CD4-positive, alpha-beta T cell treated with Interleukin-10 for 1 hour (primary cell): ENCODE data around the gene STOM.

Source experiments
- DNase-seq: peaks from one replicate; pipeline ENCODE4 v3.0.0-alpha.2; 2020

The STOM gene

DNA sequence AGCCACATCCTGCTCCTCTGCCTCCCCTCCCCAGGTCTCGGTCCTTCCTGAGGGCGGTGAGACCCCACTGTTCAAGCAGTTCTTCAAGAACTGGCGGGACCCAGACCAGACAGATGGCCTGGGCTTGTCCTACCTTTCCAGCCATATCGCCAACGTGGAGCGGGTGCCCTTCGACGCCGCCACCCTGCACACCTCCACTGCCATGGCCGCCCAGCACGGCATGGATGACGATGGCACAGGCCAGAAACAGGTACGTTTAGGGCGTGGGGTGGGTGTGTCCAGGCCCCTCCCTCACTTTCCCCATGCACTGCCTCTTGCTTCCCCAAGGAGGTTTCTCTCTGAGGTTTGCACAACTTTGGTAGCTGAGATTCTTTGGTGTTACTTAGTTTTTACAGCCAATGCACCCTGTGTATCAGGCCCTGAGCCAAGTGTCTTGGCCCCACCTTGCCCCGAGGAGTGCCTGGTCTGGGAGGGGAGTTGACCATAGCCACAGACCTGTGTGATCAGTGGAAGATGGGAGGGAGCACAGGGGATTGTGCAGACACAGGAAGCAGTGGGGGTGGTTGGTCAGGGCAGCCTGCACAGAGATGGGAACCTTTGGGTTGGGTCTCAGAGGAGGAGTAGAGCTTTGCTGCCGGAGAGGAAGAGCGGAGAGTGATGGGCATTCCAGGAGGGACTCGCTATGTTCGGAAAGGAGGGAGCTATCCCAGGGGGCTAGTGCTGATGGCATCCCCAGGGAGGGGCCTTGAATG lies 51.2 kb downstream of the STOM start:
- no peak for DNase-seq

DNA sequence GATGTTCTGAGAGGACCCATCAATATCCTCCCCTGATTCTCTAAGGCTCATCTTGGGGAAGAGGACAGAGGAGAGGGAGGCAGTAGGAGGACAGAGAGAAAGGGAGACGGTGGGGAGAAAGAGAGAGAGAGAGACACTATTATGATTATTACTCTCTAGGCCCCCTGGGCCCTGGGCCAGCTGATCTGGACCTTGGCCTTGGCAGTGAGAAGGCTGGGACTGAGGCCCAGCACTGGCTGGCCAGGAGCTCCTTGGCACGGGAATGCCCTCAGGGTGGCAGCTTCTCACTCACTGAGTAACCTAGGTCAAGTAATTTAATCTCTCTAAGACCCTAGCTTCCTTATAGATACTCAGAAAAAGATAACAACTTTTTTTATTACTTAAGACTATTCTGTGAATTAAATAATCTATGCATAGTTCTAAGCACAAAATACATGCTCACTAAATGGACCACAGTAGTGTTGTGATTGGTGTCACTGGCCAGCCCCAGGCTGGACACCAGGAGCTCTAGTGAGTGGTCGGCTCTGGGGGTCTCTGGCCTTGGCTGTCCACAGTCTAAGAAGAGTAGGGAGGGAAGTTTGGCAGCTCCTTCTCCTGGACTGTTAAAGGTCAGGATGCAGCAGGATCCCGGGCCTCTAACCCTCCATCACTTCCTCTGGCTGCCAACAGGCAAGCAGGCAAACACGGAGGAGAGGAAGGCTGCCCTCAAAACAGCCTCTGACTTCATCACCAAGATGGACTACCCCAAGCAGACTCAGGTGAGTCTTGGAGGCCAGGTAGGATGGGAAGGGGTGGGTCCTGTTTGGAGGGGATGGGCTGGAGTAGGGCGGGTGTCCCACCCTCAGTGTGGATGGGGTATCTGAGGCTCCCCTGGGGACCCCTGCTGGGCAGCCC lies 52.1 kb downstream of the STOM start:
- no peak for DNase-seq

DNA sequence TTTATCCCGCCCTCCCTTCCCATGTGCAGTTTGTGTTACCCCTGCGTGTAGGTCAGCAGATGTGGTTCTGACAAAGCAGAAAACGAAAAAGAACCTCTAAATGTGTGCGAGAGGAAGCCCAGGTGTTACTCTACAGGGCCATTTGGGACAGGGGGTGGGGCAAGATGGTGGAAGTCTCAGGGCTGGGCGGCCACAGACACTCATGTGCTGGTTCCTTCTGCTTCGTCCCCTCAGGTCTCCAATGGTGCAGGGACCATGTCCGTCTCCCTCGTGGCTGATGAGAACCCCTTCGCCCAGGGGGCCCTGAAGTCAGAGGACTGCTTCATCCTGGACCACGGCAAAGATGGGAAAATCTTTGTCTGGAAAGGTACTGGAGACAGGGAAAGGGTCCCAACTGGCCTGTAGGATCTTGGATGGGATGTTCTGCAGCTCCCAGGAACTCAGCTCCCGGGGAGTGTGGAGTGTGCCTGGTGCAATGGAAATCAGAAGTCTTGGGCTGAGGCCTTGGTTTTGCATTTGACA lies 53.1 kb downstream of the STOM start:
- DNase-seq = no peak

DNA sequence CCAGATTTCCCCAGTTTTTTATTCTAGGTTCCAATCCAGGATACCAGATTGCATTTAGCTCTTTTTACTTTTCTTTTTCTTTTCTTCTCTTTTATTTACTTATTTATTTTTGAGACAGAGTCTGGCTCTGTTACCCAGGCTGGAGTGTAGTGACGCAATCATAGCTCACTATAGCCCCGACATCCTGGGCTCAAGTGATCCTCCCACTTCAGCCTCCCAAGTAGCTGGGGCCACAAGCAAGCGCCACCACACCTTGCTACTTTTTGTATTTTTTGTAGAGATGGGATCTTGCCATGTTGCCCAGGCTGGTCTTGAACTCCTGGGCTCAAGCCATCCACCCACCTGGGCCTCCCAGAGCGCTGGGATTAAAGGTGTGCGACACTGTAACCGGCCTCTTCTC lies 53.7 kb downstream of the STOM start:
- DNase-seq = no peak

DNA sequence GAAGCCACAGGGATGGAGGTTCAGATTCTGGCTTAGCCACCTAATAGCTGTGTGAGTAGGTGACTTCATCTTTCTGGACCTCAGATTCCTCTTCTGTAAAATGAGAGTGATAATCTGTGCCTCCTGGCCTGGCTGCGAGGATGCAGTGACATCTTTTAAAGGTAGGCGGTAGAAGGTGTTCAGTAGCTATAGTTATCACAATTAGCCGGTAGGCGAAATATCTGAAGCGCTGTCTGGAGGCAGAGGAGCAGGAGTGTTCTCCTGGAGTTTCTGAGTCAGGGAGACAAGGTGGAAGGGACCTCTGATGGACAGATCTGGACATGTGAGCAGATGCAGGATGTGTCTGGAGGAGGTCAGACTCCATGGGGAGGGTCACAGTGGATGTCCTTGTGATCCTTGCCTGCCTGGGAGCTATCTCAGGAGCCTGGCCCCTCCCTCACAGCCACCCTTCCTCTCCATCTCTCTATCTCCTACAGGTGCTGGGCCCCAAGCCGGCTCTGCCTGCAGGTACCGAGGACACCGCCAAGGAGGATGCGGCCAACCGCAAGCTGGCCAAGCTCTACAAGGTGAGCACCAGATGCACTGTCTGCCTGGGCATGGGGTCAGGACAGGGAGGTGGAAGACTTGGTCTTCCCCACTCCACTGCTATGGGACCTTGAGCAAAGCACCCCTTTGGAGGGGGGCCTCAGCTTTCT lies 56.4 kb downstream of the STOM start:
- DNase-seq = no peak

DNA sequence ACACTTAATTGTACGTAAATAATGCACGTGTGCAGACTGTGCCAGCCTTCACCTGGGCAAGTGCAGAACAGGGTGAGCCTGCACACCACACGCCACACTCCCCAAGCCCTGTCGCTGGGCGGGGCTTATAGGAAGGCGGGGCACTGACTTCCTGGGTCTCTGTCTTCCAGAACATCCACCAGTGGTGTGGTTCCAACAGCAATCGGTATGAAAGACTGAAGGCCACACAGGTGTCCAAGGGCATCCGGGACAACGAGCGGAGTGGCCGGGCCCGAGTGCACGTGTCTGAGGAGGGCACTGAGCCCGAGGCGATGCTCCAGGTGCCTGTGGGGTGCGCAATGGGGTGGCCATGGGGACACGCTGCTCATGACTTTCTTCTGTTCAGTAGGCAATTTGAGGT lies 57.9 kb downstream of the STOM start:
- DNase-seq = no peak

DNA sequence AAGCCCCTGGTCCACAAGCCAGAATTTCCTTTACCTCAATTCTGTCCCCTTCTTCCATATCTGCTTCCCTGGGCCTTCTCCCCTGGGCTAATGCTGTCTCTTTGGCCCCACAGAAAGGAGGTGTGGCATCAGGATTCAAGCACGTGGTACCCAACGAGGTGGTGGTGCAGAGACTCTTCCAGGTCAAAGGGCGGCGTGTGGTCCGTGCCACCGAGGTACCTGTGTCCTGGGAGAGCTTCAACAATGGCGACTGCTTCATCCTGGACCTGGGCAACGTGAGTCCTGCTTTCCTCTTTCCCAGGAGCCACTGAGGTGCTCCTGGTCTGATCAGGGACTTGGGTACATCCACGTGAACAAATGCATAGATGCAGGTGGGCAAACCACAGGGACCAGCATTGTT lies 59.5 kb downstream of the STOM start:
- no peak for DNase-seq

DNA sequence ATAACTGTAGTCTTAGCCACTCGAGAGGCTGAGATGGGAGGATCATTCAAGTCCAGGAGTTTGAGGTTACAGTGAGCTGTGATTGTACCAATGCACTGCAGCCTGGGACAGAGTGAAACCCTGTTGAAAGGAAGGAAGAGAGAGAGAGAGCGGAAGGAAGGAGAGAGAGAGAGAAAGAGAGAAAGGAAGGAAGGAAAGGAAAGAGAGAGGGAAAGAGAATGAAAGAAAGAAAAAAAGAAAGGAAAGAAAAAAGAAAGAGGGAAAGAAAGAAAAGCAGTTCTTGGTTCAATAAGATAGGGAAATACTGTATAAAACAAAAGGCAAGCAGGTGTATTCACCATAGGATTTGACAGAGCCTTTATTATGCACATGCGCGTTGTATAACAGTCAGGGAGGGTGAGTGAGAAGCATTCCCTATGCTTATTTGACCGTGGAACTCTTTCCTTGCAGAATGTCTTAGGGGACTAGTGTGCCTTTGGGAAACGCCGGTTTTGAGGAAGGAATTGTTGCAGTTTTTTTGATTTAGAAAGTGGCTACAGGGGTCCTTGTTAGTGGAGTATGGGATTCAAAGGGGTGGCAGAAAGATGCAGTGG lies 60.1 kb downstream of the STOM start:
- no peak for DNase-seq

DNA sequence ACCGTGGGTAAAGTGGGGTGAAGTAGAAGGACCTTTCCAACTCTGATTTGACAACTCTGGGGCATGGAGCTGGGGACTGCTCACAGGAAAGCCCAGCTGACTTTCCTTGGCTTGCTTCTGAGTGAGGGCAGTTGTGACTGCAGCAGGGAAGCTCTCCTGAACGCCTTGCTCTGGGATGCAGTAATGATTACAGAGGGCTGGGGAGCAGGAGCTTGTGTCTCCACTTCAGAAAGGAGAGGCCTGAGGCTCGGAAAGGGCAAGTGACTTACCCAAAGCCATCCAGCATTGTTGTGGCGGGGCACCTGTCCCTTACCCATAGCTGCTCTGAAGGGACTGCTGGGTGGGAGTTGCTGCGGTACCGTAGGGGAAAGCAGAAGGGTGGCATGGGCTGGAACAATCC lies 60.9 kb downstream of the STOM start:
- no peak for DNase-seq

DNA sequence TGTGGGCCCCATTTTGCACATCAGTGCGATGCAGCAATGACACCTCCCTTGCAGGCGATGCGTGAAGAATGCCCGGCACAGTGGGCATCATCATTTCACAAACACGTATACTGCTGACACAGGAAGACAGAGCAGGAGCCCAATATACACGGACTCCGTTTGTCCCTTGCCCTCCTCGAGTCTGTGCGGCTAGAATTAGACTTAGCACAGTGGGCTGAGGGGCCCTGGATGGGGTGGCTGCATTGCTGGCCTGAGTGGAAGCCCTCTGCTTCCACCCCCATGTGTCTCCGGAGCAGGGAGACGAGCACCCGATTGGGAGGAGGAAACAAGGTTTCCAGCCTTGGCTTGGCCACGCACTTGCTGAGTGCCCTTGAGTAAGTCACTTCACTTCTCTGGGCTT lies 61.3 kb downstream of the STOM start:
- no peak for DNase-seq

DNA sequence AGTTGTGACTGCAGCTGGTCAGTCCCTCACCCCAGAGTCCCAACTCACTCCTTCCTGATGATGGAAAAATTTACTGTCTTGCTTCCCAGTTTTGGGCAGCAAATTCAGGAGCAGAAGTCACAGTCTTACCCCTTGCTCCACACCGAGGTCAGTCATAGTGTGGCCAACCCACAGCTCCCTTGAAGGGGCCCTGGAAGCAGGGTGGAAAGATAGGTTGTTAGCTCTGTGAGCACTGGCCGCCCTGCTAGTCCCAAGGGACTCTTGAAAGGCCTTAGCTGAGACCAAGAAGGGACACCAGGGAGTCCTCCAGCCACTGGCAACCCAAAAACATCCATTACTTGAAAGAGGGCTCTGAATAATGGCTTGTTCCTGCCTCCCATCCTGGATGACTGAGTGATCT lies 62.1 kb downstream of the STOM start:
- DNase-seq = no peak

DNA sequence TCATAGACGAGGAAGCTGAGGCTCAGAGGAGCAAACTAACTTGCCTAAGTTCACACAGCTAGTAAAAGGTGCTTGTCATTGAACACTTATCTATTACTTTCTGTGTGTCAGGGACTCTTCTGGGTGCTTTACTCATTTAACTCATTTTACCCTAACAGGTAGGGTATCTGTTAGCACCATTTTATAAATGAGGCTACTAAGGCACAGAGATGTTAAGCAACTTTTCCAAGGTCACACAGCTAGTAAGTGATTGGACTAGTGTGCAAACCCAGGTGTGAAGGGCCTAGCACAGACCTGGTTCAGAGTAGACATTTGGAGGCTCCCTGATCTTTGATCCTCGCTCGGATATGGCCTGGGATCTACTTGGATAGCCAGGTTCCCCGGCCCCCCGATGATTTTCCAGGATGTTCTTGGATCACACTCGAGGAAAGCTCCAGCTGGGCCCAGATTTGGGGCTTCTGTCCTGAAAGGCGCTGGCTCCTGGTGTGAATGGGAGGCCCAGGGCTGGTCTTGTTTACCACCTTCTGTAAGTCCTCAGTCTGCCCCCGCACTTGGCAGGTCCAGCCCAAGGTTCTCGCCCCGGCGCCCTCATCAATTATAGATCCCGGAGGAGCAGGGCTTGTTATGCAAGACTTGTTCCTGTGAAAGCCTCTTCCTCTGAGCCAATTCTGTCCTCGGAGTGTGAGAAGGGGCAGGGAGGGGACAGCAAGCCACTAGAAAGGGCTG lies 64.6 kb downstream of the STOM start:
- no peak for DNase-seq

DNA sequence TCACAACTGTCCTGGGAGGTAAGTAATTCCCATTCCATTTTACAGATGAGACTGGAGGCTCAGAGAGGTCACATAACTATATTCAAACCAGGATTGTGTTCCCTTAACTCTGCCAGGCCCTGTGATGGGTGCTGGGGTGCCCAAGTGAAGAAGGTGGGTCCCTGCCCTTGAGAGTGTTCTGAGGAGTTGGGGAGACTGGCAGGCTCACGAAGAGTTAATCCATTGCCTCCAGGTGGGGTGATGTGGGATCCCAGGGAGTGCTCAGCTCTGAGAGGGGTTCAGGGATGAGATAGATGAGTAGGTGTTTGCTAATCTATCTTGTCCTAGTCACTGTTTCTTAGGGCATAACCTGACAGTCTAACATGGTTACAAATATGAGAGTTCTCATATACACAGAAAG lies 65.3 kb downstream of the STOM start:
- no peak for DNase-seq

DNA sequence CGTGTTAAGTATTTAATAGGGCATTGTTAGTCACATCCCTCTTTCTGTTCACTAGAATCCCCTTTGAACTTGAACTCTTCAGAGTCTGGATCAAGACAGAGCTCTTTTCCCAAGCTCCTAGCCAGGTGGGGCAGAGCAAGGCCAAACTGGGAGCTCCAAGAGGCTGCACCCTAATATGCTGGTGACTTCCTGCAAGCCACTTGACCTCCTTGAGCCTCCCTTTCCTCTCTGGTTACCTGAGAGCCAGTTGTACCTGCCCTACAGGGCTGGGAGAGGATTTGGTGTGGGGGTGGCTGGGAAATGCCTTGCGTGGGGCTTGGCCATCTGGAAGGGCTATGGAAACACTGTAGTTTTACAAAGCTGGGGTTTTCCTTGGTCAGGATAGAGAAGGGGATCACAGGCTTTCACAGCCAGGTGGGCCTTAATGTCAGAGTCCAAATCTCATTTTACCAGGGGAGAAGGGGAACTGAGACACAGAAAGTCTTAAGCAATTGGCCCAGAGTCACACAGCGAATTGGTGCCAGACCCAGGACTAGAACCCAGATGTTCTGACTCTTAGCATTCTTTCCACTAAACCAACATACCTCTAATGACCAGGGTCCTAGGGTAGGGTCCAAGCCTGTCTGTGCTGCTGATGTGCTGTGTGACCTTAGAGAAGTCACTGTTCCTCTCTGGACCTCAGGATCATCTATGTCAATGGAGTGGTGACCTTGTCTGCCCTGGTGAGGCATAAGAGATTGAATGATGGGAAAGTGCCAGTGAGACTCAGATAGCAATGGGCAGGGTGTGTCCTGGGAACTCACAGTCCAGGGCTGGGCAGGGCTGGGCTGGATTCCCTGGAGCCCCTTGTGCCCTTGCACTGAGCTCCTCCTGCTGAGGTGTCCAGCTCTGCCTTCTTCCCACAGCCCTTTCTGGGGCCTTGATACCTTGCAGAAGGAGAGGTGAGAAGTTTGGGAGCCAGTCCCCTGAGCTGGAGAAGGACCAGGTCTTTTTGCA lies 66.3 kb downstream of the STOM start:
- no peak for DNase-seq

DNA sequence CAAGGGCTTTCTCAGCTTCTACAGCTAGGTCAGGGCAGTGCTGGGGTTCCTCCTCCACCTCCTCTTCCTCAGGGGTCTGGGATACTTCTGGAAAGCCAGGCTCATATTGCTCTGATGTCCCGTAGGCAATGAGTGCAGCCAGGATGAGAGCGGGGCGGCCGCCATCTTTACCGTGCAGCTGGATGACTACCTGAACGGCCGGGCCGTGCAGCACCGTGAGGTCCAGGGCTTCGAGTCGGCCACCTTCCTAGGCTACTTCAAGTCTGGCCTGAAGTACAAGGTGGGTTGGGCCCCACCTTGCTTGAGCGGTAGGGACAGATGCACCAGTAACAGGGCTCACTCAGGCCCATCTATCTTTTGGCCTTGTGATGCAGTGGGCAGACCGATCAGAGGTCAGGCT lies 67.3 kb downstream of the STOM start:
- DNase-seq = no peak

DNA sequence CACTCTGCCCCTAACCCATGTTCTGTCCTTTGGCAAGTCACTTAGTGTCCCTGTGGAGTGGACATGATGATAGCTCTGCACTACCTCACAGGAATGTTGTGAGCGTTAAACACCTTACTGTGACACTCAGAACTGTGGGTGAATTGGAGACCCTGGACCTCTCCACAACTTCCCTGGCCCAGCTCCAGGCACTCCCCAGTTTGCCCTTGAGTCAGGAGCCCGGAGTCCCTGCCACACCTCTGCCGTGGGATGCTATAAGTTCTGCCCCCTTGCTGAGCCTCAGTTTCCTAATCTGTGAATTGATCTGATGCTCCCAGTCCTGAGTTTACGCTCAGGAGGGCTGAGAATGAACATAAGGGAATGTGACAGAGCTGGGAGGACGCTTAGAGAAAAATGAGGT lies 67.7 kb downstream of the STOM start:
- DNase-seq = no peak

DNA sequence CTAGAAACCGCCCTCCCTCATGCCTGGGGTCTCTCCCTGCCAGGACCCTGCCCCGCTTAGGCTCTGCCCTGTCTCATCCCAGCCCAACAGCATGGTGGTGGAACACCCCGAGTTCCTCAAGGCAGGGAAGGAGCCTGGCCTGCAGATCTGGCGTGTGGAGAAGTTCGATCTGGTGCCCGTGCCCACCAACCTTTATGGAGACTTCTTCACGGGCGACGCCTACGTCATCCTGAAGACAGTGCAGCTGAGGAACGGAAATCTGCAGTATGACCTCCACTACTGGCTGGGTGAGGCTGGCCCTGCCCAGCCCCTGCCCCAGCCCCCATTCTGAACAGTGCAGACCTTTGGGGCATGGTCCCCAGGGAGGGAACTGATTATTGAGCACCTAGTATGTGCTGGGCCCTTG lies 68.2 kb downstream of the STOM start:
- no peak for DNase-seq

DNA sequence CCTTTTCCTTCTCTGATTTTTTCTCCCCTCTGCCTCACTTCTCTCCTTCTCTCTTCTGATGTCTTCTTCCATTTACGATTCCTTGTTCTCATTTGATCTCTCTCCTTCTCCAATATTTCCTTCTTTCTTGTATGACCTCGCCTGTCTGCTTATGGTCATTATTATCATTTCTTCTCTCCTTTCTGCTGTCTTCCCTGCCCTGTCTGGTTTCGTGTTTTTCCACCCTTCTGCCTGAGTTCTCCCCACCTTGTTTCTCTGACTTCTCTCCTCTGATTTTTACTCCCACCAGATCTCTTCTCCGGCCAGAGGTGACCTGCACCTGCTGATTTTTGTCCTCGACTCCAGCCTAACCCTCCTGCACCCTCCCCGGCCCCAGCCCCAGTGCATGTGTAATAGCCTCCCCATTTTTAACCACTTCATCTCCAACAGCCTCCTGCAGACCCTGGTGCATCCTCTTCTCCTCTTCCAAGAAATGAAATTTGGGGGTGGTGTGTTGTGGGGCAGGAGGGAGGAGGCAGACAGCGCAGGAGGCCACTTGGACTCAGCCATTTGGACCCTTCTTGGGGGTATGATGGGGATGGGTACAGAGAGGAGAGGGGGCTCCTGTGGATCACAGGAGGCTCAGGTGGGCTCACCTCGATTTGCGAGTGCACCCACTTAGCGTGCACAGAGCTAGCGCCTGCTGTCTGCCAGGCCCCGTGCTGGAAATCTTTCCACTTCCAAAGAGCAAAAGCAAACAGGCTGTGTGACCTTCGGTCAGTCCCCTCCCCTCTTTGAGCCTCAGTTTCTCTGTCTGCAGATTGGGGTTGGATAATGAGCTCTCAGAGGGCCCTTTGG lies 69.5 kb downstream of the STOM start:
- no peak for DNase-seq

DNA sequence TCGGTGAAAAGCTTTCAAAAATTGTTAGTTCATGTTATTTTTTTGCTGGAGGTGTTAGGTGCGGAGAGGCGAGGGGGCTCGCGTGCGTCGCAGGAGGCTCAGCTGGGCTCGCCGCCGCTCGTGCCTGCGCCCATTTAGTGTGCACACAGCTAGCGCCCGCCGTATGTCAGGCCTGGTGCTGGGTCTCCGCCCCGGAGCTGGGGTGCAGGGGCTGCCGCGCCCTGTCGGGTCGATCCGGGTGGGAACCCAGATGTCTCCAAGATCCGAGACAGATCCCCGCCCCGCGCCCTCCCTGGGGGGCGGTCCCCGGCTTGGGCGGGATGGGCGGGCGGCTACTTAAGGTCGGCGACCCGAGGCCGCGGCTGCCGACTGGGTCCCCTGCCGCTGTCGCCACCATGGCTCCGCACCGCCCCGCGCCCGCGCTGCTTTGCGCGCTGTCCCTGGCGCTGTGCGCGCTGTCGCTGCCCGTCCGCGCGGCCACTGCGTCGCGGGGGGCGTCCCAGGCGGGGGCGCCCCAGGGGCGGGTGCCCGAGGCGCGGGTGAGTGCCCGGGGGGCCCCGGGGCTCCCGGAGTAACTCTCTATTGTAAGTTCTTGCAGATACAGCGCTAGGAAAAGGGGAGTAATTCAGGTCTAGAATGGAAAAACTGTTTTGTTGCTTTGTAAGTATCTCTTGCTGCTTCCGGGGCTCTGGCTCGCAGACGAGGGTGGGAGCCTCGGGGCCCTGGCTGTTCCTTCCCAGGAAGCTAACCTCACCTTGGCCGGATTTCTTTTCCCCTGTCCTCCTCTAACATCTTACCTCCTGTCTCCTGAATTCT lies 70.4 kb downstream of the STOM start:
- no peak for DNase-seq
